NT2/D1 (cell line): ENCODE measurements around the gene TMEM132D.

ENCODE experiments used
- YY1 ChIP-seq: IDR thresholded peaks from 2 replicates; pipeline ENCODE4 v1.6.1; 2011; ENCODE audit not compliant: insufficient read length, insufficient read depth
- ZNF274 ChIP-seq: IDR thresholded peaks from 2 replicates; pipeline ENCODE4 v1.6.1; 2011; ENCODE audit warnings: mild to moderate bottlenecking, low read depth, low read length

DNA sequence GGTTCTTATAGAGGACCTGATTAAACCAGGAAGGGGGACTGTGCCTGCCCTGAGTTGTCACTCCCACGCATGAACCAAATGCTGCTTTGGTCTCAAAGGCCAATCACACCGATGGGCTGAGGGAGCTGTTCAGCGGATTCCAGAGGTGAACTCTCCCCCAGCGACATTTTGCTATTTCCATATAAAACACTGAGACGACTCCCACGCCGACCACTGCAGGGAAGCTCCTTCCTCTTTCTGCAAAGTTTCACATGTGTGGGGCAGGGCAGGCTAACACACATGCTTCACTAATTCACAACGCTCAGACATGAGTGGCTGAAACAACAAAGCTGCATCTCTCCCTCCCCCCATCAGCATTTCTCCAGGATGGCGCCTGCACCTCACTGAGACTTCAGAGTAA is 37.8 kb upstream of the TMEM132D start:
- TF ChIP-seq ZNF274 (no peak), YY1 (no peak)
